OCI-LY1 (cell line): Measurements from ENCODE around the gene MRPL40.

Experiments
- H2AFZ ChIP-seq: fragments of 200-600 bp; sonication (generic), shearing (Covaris generic); 2 replicates; pipeline ENCODE4 v1.6.0; 2014; ENCODE audit warnings: antibody characterized with exemption, mild to moderate bottlenecking, low read length
- H3F3A ChIP-seq: fragments of 200-600 bp; sonication (generic), shearing (Covaris generic); 2 replicates; pipeline ENCODE4 v1.6.0; 2014; ENCODE audit warnings: mild to moderate bottlenecking, antibody characterized with exemption, low read length, moderate library complexity; ENCODE audit not compliant: insufficient read depth
- H3K27ac ChIP-seq: fragments of 200-600 bp; sonication (generic); 2 replicates; pipeline ENCODE4 v1.5.1; 2014; ENCODE audit warnings: low read length, mixed run types, mild to moderate bottlenecking, low read depth; ENCODE audit not compliant: poor library complexity, severe bottlenecking
- H3K27me3 ChIP-seq: fragments of 200-600 bp; sonication (generic); 2 replicates; pipeline ENCODE4 v1.6.0; 2014; ENCODE audit warnings: antibody characterized with exemption, mild to moderate bottlenecking, low read length, moderate library complexity; ENCODE audit not compliant: insufficient read depth
- H3K36me3 ChIP-seq: fragments of 200-600 bp; sonication (generic); 2 replicates; pipeline ENCODE4 v1.6.1; 2014; ENCODE audit warnings: mild to moderate bottlenecking, antibody characterized with exemption, low read length, moderate library complexity, mixed read lengths; ENCODE audit not compliant: insufficient read depth
- H3K4me1 ChIP-seq: fragments of 200-600 bp; sonication (generic); 2 replicates; pipeline ENCODE4 v1.5.1; 2014; ENCODE audit warnings: mild to moderate bottlenecking, low read length, moderate library complexity; ENCODE audit not compliant: insufficient read depth, severe bottlenecking
- H3K4me2 ChIP-seq: fragments of 200-600 bp; sonication (generic), shearing (Covaris generic); 2 replicates; pipeline ENCODE4 v1.6.1; 2014; ENCODE audit warnings: low read length
- H3K4me3 ChIP-seq: fragments of 200-600 bp; sonication (generic); 2 replicates; pipeline ENCODE4 v1.5.1; 2014; ENCODE audit warnings: low read length, low read depth, mild to moderate bottlenecking, mixed read lengths; ENCODE audit not compliant: poor library complexity, severe bottlenecking
- H3K79me2 ChIP-seq: fragments of 200-600 bp; shearing (Covaris generic); 2 replicates; pipeline ENCODE4 v1.6.1; 2016; ENCODE audit warnings: mixed run types, low read length, mixed read lengths; ENCODE audit not compliant: insufficient read depth
- H3K9ac ChIP-seq: fragments of 200-600 bp; sonication (generic), shearing (Covaris generic); 2 replicates; pipeline ENCODE4 v1.6.1; 2014; ENCODE audit warnings: mild to moderate bottlenecking, low read length, mixed read lengths
- H3K9me2 ChIP-seq: fragments of 200-600 bp; sonication (generic), shearing (Covaris generic); 2 replicates; pipeline ENCODE4 v1.6.1; 2014; ENCODE audit warnings: low read depth, mild to moderate bottlenecking, low read length, mixed read lengths
- H3K9me3 ChIP-seq: fragments of 200-600 bp; shearing (Covaris generic); 2 replicates; pipeline ENCODE4 v1.6.1; 2014; ENCODE audit warnings: low read length, mixed read lengths
- H4K20me1 ChIP-seq: fragments of 200-600 bp; sonication (generic), shearing (Covaris generic); 2 replicates; pipeline ENCODE4 v1.6.0; 2016; ENCODE audit warnings: mild to moderate bottlenecking, low read length; ENCODE audit not compliant: insufficient read depth
- CTCF ChIP-seq: fragments of 200-600 bp; sonication (generic), shearing (Covaris generic); IDR thresholded peaks from 2 replicates; pipeline ENCODE4 v1.5.1; 2017; ENCODE audit warnings: mild to moderate bottlenecking, antibody characterized with exemption, low read length, moderate library complexity, mixed read lengths
- EZH2 ChIP-seq: fragments of 200-600 bp; sonication (generic), shearing (Covaris generic); IDR thresholded peaks from 2 replicates; pipeline ENCODE4 v1.8.0; 2017; ENCODE audit warnings: borderline replicate concordance, mixed run types, mild to moderate bottlenecking, antibody characterized with exemption, low read length, moderate library complexity, mixed read lengths

The MRPL40 gene

GRCh38 chr22:19438298-19438697 lies 6.0 kb downstream of the MRPL40 start:
- no peak overlapping the region for H3K27ac ChIP-seq
- H3K27me3 ChIP-seq = no peaks in the 10 kb centered on the region
- no peak overlapping the region for H3K4me3 ChIP-seq
- no peaks in the 10 kb centered on the region for H3K9me2 ChIP-seq
- H3F3A ChIP-seq = no peaks in the 10 kb centered on the region
- no peak overlapping the region for H2AFZ ChIP-seq
- TF ChIP-seq EZH2 (no peak), CTCF (no peak)
- no peak overlapping the region for H3K9ac ChIP-seq
- H3K4me1 ChIP-seq = peaks cover 4% of the 10 kb centered on the region
- no peaks in the 10 kb centered on the region for H4K20me1 ChIP-seq
- peaks cover 5% of the 10 kb centered on the region; the same call in 1 of the 2 replicates for H3K79me2 ChIP-seq
- no peak overlapping the region for H3K4me2 ChIP-seq
- peaks cover 52% of the 10 kb centered on the region for H3K36me3 ChIP-seq
- no peaks in the 10 kb centered on the region for H3K9me3 ChIP-seq

GRCh38 chr22:19440411-19441195 lies 8.3 kb downstream of the MRPL40 start:
- H3K36me3 ChIP-seq = peaks cover 57% of the 10 kb centered on the region; the same call in 1 of the 2 replicates
- no peak overlapping the region for H3K4me3 ChIP-seq
- H3K9me3 ChIP-seq = no peaks in the 10 kb centered on the region
- peaks cover 11% of the 10 kb centered on the region for H3K79me2 ChIP-seq
- no peak overlapping the region for H3K27ac ChIP-seq
- no peak overlapping the region for H3K9ac ChIP-seq
- H3K4me1 ChIP-seq = no peaks in the 10 kb centered on the region
- H4K20me1 ChIP-seq = no peaks in the 10 kb centered on the region
- H2AFZ ChIP-seq = no peak overlapping the region
- no peaks in the 10 kb centered on the region for H3F3A ChIP-seq
- no peaks in the 10 kb centered on the region for H3K27me3 ChIP-seq
- no peak overlapping the region for H3K4me2 ChIP-seq
- TF ChIP-seq CTCF (no peak), EZH2 (no peak)
- H3K9me2 ChIP-seq = no peaks in the 10 kb centered on the region

- Histone ChIP-seq H3K4me1 (peaks cover 12% of the 10 kb centered on the region), H2AFZ (no peak overlapping the region), H3F3A (no peaks in the 10 kb centered on the region), H3K27ac (no peak overlapping the region), H3K4me2 (no peak overlapping the region), H3K36me3 (peaks cover 48% of the 10 kb centered on the region; the same call in 1 of the 2 replicates), H4K20me1 (no peaks in the 10 kb centered on the region), H3K9me2 (no peaks in the 10 kb centered on the region), H3K27me3 (no peaks in the 10 kb centered on the region), H3K9ac (no peak overlapping the region), H3K79me2 (peaks cover 24% of the 10 kb centered on the region), H3K4me3 (no peak overlapping the region), H3K9me3 (no peaks in the 10 kb centered on the region)
- TF ChIP-seq CTCF (no peak), EZH2 (no peak)
Measured at GRCh38 chr22:19442166-19442565, 9.8 kb downstream of the MRPL40 start.
